GM19240 (cell line): ENCODE measurements around the gene TLE3.

Experiments used
- DNase-seq: peaks from one replicate; pipeline ENCODE4 v3.0.0; 2011; ENCODE audit warnings: low spot score; ENCODE audit not compliant: insufficient read length

Gene TLE3

DNA sequence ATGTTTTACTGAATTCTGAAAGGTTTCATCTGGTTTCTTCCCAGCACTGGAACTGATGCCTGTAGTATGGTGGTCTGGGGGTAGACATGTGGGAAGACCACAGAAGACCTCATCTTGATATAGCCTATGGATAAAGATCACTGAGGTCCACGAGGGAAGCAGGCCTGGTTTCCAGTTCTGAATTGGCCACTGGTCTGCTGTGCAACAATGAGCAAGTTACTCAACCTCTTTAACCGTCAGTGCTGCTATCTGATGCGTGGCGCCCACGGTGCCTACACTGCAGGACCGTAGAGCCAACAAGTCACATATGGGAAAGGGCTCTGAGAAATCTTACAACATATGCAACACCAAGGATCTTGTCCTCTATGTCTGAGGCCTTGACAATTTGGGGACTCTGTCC is 13.3 kb downstream of the TLE3 start:
- DNase-seq = no peak

- peak; percentile 66 for DNase-seq
Measured at GRCh38 chr15:70083946-70084345, 13.8 kb downstream of the TLE3 start.

- no peak for DNase-seq
Measured at GRCh38 chr15:70083418-70083817, 14.3 kb downstream of the TLE3 start.

- no peak for DNase-seq
Measured at GRCh38 chr15:70082281-70082900, 15.3 kb downstream of the TLE3 start.

DNA sequence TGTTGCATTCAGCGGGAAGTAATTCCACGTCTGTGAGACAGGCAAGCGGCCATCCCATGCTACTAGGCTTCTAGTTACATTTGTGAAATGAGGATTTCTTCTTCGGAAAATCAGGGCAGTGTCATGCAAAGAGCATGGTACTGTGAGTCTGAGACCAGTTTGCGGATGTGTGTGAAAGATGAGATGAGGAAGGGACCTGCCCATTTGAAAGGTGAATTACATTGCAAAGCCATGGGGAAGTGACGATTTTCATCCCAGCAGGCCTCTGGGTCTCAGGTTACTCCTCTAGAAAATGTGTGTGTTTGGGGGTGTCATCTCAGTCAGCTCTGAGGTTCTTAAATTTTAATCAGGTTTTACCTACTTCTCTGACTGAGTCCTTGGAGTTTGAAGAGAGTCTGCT is 16.1 kb downstream of the TLE3 start:
- DNase-seq = no peak

DNA sequence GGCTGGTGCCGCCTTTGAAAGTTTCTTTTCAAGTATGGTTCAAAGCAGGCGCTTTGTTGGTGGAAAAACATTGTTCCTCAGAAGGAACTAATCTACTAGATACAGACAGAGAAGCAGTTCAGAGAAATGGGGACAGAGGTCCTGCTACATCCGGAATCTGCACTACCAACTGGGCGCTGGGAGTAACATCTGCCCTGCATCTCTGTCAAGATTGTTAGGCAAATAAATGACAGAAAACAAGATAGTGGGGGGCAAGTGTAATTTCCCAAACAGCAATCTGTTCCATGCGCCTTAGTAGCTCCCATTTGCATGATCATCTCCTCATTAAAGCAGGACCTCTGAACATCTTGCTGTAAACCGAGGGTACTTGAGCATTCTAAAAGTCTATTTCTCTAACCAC is 17.4 kb downstream of the TLE3 start:
- no peak for DNase-seq

- no peak for DNase-seq
Measured at GRCh38 chr15:70079888-70080287, 17.8 kb downstream of the TLE3 start.

- DNase-seq = no peak
Measured at GRCh38 chr15:70078578-70079417, 18.9 kb downstream of the TLE3 start.

DNA sequence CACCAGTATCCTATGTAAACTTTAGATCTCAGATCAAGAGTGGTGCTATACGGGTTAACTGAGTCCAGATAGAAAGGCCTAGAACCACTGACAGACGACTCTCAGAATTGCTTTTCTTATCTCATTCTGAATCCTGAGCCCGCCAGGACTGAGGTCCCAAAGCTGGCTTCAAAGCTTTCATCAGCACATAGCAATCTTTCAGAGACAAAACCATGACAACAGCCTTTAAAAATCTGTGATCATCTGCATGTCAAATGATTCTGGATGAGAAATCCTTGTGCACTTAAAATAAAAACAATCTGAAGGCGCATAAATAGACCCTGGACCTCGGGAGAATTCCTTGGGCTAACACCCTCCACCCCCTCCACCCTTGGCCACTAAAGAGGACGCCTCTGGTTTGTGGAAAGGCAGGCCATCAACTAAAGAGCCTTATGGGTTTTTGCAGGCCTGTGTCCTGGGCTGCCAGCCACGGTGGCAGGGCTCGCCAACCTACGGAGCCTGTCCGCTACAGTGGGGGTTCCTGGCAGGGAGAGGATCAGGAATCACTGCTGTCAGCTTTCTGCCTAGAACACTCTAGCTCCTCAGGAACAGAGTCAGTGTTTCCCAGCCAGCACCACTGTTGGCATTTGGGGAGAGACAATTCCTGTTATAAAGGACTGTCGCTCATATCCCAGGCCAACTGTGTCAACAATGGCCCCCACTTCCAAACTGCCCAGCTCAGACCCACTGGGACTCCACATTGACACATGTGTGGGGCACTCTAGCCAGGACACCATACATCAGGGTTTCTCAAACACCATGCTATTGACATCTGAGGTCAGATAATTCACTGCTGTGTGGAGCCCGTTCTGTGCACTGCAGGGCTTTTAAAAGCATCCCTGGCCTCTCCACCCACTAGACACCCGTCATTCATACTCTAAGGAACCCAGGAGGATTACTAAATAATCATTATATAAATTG is 20.2 kb downstream of the TLE3 start:
- no peak for DNase-seq

- no peak for DNase-seq
Measured at GRCh38 chr15:70074380-70074779, 23.3 kb downstream of the TLE3 start.

DNA sequence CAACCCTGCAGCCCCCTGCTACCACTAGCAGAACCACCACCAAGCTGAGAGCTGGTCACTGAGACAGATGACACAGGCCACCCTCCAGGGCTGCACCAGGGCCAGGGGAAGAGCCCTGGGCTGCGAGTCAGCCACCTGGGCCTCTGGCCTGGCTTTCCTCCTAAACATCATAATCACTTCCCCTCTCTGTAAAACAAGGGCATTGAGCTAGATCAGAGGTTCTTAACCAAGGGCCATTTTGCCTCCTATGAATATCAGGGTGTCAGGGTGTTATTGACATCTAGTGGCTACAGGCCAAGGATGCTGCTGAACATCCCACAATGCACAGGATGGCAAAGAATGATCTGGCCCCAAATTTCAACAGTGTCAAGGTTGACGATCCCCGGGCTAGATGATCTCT is 25.2 kb downstream of the TLE3 start:
- no peak for DNase-seq

DNA sequence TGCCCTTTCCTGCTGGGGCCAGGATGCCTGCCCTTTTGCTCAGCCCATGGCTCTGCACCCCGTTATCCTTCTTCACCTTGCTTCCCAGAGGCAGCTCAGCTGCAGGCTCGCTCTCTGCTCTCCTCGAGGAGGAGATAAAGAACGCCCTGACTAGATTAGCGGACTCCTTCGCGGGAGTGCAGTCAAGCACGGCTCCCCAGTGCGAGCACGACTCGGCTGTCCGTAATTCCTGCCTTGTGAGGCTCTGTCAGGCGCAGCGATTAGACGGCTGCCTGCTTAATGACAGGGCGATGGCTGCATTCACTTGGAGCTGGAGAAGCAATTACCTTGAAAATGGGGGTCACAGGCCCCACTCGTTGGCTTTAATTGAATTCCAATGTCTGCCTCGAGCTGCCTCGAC is 25.9 kb downstream of the TLE3 start:
- DNase-seq = no peak

GRCh38 chr15:70069716-70070115 is 28.0 kb downstream of the TLE3 start:
- no peak for DNase-seq

- DNase-seq = no peak
Measured at GRCh38 chr15:70068783-70069565, 28.7 kb downstream of the TLE3 start.

- DNase-seq = no peak
Measured at GRCh38 chr15:70067681-70068080, 30.0 kb downstream of the TLE3 start.

DNA sequence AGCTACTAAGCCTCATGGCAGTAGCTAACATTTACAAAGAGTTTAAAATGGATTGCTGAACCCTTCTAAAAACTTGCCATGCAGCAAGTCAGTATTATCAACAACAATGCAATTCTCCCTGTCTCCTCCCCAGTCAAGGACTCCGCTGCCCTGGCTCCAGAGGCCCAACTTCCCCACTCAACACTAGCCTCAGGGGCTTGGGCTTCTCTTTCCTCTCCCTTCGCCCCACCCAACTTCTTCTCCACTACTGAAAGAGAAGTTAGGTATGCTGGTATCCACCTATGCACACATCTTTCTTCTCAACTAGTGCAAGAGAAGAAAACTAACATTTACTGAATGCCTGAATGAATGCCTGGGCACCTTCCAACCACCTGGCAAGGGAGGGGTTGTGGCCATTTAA is 30.7 kb downstream of the TLE3 start:
- DNase-seq = no peak

DNA sequence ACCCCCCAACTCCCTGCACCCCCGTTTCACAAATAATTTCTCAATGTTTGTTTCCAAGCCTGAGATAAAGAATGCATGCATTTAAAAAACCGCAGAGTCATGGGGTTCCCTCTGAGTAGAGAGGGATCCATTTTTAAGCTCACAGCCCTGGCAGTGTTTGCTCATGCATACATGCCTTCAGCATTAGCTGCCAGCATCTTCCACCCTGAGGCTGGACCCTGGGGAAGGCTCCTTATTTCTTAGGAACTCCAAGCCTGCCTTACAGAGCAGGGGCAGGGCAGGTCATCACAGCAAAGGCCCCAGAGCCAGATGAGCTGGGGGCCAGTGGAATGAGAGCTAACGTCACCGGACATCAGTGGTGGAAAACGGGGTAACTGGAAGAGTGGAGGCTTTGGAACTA is 31.3 kb downstream of the TLE3 start:
- no peak for DNase-seq

DNA sequence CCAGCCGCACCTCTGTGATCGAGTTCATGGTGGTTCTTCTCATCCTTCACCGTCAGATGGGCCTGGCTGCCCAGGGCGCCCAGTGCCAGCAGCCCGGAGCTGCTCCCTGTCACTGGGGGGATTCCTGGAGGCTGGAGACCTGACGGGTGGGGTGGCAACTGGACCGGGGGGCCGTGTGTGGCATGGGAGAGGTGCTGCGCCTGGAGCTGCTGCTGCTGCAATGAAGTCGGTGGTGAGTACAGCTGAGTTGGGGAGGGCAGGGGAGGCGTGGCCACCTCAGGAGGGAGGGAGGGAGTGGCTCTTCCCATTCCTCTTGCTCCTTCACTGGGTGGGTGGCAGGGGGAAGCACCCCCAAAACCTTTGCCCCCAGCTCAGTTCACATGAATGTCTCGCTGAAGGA is 31.7 kb downstream of the TLE3 start:
- no peak for DNase-seq

- DNase-seq = no peak
Measured at GRCh38 chr15:70065006-70065722, 32.6 kb downstream of the TLE3 start.

DNA sequence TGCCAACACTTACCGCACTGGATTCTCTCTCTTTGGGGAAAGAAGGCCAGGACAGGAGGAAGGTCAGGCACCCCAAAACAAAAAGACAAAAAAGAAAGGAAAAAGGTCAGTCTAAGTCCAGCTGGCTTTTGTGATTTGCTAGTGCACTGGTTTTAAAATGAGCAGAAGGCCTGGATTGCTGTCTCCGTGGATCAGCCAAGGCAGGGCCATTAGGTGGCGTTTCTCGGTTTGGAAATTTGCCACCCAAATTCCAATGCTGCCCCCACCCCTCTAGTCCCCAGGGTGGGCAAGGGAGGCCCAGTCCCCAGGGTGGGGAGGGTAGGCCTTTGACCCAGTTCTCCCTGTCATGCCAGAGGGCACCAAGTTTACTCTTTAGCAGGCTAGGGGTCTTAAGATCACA is 33.3 kb downstream of the TLE3 start:
- no peak for DNase-seq

DNA sequence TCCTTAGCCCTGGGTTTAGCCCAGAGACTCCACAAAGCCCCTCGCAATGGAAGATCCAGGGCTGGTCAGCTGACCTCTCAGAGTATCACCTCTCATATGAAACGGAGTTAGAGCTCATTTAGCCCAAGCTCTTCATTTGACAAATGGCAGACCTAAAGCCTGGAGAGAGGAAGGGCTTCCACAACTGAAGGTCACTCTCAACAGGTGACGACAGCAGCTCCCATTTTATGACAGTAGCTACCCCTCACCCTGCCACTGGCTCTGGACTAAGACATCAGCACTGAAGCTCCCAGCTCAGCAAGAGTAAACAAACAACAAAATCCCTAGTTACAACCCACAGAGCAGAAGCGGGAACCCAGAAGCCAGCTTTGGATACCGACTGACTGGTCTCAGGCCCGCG is 33.7 kb downstream of the TLE3 start:
- no peak for DNase-seq
